Sigmoid colon (tissue), 7 donors: Measurements from ENCODE around the gene CHRNA4. TPM values are rescaled to one million over a fixed set of nuclear protein-coding genes. Genes with fewer than 3 reads are reported as not detected.

Experiments used
- DNase-seq: peaks from one replicate; pipeline ENCODE4 v3.0.0-alpha.2; 2019
- H3K27ac ChIP-seq, 4 donors: fragments of 200-600 bp; sonication (generic); one replicate each; pipeline ENCODE4 v1.5.1; 2016 to 2019; ENCODE audit warnings: mild to moderate bottlenecking in 1 of 4
- H3K27me3 ChIP-seq, 3 donors: fragments of 200-600 bp; sonication (generic); one replicate each; pipeline ENCODE4 v1.5.1; 2019; ENCODE audit warnings: mild to moderate bottlenecking in 1 of 3
- H3K36me3 ChIP-seq, 4 donors: fragments of 200-600 bp; sonication (generic); one replicate each; pipeline ENCODE4 v1.5.1; 2016 to 2019
- H3K4me1 ChIP-seq, 4 donors: fragments of 200-600 bp; sonication (generic); one replicate each; pipeline ENCODE4 v1.5.1; 2017 to 2019
- H3K4me3 ChIP-seq, 4 donors: fragments of 200-600 bp; sonication (generic); one replicate each; pipeline ENCODE4 v1.5.1; 2017 to 2019; ENCODE audit warnings: mild to moderate bottlenecking in 2 of 4, moderate library complexity in 1 of 4
- H3K9me3 ChIP-seq, 4 donors: fragments of 200-600 bp in 3 of 4; sonication (generic) in 3 of 4; one replicate each; pipeline versions ENCODE4 v1.5.1 to v1.6.1; 2013 to 2019
- EP300 ChIP-seq, 4 donors: sonication (generic); formaldehyde crosslinking; IDR thresholded peaks; one replicate each; pipeline ENCODE4 v1.6.1; 2017; ENCODE audit warnings: antibody characterized with exemption in 4 of 4
- POLR2A ChIP-seq, 2 donors: fragments of 450-650 bp; IDR thresholded peaks; one replicate each; pipeline ENCODE4 v1.6.1; 2016; ENCODE audit warnings: antibody characterized with exemption in 2 of 2, mild to moderate bottlenecking in 2 of 2, moderate library complexity in 2 of 2
- POLR2AphosphoS5 ChIP-seq, 4 donors: sonication (generic); formaldehyde crosslinking; IDR thresholded peaks; one replicate each; pipeline ENCODE4 v1.6.1; 2017; ENCODE audit warnings: antibody characterized with exemption in 4 of 4
- WGBS, 2 donors: extraction: QIAGEN DNeasy Blood & Tissue Kit; methylation state at CpG; one replicate each; pipeline ENCODE4 v1.1.7; 2013; 5-methylcytosine and 5-hydroxymethylcytosine counted together
- intact Hi-C: fragments of 100-400 bp; cut with DNase I; formaldehyde crosslinking; loops from one replicate; pipeline ENCODE4 v1.15.1; 2023
- polyA plus RNA-seq, 3 donors: library from polyadenylated mRNA; stranded (reverse); fragments of 200-250 nt; gene quantifications; one replicate each; pipeline ENCODE4 v1.2.3, GENCODE V29; 2013
- total RNA-seq, 4 donors: library from RNA; depleted of rRNA; stranded (reverse); fragments of >200 nt; gene quantifications; one replicate each; pipeline ENCODE4 v1.1.0, GENCODE V29; 2016
- TF ChIP-seq, protein P1 (sequence below), 4 experiments: fragments of 450-650 bp in 3 of 4; fragments of 200-600 bp in 1 of 4; IDR thresholded peaks; one replicate each; pipeline ENCODE4 v1.5.1; 2016 to 2019; ENCODE audit warnings: antibody characterized with exemption in 4 of 4, mild to moderate bottlenecking in 3 of 4, moderate library complexity in 2 of 4
- donor health status: healthy with polysubstance abuse.
- donor health status: Bipolar disorder and iron deficiency.
- donor health status: healthy.

Gene CHRNA4
- total and polyA plus RNA-seq, 7 donors, result 0.07 to 1.1 TPM; not detected in 5

DNA sequence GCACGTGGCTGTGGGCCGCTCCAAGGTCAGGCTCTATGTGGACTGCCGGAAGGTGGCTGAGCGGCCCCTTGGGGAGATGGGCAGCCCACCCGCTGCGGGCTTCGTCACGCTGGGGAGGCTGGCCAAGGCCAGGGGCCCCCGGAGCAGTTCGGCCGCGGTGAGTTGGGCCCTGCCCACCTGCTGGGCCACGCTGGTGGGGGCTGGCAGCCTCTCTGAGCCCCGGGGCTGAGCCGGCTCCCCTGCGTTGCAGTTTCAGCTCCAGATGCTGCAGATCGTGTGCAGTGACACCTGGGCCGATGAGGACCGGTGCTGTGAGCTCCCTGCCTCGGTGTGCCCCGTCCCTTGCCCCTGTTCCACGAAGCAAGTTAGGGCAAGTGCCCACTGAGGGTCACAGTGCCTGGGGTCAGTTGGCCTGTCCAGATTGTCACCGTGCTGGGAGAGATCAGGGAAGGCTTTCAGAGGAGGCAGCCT, 41.1 kb downstream of the CHRNA4 start:
- DNase-seq, result peak; percentile 46
- Histone ChIP-seq H3K4me1 (peaks cover 0 to 7% (median 0%) of the 10 kb centered on the region in 4 donors), H3K27ac (no peak overlapping the region), H3K4me3 (no peak overlapping the region), H3K36me3 (no peaks in the 10 kb centered on the region), H3K27me3 (peaks cover 0 to 40% (median 3%) of the 10 kb centered on the region in 3 donors), H3K9me3 (no peaks in the 10 kb centered on the region)
- TF ChIP-seq, protein P1, sequence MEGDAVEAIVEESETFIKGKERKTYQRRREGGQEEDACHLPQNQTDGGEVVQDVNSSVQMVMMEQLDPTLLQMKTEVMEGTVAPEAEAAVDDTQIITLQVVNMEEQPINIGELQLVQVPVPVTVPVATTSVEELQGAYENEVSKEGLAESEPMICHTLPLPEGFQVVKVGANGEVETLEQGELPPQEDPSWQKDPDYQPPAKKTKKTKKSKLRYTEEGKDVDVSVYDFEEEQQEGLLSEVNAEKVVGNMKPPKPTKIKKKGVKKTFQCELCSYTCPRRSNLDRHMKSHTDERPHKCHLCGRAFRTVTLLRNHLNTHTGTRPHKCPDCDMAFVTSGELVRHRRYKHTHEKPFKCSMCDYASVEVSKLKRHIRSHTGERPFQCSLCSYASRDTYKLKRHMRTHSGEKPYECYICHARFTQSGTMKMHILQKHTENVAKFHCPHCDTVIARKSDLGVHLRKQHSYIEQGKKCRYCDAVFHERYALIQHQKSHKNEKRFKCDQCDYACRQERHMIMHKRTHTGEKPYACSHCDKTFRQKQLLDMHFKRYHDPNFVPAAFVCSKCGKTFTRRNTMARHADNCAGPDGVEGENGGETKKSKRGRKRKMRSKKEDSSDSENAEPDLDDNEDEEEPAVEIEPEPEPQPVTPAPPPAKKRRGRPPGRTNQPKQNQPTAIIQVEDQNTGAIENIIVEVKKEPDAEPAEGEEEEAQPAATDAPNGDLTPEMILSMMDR (IDR thresholded peaks at IDR 0.05), result no peak
- TF ChIP-seq POLR2A (IDR thresholded peaks at IDR 0.05), result no peak
- 79 to 86% methylated on average over 23 of the region's 23 CpGs for WGBS, 2 donors
- intact Hi-C loops, result no loop called here

DNA sequence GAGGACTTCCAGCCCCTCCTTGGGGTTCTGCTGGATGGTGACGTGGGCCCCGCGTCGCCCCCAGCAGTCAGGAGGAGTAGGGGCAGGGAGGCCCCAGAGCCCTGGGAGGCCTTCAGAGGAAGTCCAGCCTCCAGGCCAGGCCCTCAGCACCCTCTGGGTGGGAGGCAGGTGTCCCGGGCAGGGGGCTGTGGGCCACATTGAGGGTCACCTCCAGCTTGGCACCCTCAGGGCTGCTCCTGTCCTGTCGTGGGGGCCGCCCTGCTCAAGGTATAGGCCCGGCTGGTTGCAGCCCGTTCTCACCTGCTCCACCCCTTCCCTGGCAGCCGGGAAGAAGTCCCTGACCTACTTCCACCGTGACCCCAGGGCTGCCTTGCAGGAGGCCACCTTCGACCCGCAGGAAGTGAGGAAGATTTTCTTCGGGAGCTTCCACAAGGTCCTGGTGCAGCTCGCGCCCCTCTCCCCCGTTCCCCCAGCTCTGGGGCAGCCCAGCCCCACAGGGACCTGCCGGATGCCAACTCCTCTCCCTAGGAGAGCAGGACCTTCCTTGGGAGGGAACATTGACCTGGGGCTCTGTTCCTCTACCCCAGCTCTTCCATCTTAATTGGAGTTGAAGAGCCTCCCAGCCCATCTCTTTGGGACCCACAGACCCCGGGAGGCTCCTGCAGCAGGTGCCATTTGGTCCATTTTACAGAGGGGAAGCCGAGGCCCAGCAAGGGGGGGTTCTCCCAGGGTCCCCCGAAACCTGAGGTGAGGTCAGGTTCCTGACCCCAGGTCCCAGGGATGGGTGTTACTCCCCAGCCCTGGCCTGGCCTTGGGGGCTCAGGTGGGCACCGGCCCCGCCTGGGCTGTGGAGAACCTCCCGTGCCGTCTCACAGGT, 41.7 kb downstream of the CHRNA4 start:
- TF ChIP-seq POLR2AphosphoS5 (IDR thresholded peaks at IDR 0.05) (no peak), EP300 (IDR thresholded peaks at IDR 0.05) (no peak), POLR2A (IDR thresholded peaks at IDR 0.05) (no peak)
- TF ChIP-seq, protein P1 (IDR thresholded peaks at IDR 0.05), result no peak
- Histone ChIP-seq H3K36me3 (no peaks in the 10 kb centered on the region), H3K27me3 (peaks cover 0 to 33% (median 3%) of the 10 kb centered on the region in 3 donors), H3K27ac (no peak overlapping the region), H3K4me3 (no peak overlapping the region), H3K9me3 (no peaks in the 10 kb centered on the region), H3K4me1 (peaks cover 0 to 7% (median 0%) of the 10 kb centered on the region in 4 donors)
- DNase-seq, result peak; percentile 63
- intact Hi-C loops, result no loop called here
- WGBS, 2 donors, result 69 to 80% methylated on average over 25 of the region's 25 CpGs

DNA sequence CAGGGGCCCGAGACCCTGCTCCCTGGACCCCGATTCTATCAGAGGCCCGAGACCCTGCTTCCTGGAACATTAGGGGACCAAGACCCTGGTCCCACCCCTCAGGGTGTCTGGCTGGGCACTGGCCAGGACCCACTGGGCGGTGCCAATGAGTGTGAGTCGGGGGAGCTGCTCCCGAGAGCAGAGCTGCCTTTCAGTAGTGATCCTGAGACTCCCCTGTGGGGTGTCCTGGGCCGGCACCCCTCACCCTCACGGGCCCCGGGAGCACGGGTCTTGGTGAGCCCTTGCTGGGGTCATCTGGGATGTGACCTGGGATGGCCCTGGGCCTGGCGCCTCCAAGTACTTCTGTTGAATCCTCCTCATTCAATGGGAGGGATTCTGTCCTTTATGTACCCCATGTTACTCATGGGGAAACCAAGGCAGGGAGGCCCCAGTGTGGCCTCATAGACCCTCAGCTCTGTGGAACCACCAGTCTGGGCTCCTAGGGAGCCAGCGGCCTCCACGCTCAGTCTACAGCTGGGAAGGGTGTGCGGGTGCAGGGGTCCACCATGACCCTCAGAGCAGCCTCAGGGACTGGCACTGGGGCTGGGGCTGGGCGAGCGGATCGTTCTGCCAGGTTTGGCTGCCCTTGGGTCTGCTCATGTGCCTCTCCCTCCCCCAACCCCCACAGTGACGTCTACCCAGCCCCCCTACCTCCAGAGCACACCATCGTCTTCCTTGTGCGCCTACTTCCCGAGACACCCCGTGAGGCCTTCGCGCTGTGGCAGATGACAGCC, 42.6 kb downstream of the CHRNA4 start:
- WGBS, 2 donors, result 82 to 88% methylated on average over 24 of the region's 24 CpGs
- peak; percentile 40 for DNase-seq
- TF ChIP-seq, protein P1 (IDR thresholded peaks at IDR 0.05), result no peak
- no peak for TF ChIP-seq POLR2AphosphoS5 (IDR thresholded peaks at IDR 0.05)
- no peak for TF ChIP-seq POLR2A (IDR thresholded peaks at IDR 0.05)
- no peak for TF ChIP-seq EP300 (IDR thresholded peaks at IDR 0.05)
- Histone ChIP-seq H3K27ac (no peak overlapping the region), H3K9me3 (no peaks in the 10 kb centered on the region), H3K4me3 (no peak overlapping the region), H3K27me3 (peaks cover 0 to 32% (median 3%) of the 10 kb centered on the region in 3 donors), H3K36me3 (no peaks in the 10 kb centered on the region), H3K4me1 (peaks cover 0 to 7% (median 0%) of the 10 kb centered on the region in 4 donors)
- intact Hi-C loops, result no loop called here

DNA sequence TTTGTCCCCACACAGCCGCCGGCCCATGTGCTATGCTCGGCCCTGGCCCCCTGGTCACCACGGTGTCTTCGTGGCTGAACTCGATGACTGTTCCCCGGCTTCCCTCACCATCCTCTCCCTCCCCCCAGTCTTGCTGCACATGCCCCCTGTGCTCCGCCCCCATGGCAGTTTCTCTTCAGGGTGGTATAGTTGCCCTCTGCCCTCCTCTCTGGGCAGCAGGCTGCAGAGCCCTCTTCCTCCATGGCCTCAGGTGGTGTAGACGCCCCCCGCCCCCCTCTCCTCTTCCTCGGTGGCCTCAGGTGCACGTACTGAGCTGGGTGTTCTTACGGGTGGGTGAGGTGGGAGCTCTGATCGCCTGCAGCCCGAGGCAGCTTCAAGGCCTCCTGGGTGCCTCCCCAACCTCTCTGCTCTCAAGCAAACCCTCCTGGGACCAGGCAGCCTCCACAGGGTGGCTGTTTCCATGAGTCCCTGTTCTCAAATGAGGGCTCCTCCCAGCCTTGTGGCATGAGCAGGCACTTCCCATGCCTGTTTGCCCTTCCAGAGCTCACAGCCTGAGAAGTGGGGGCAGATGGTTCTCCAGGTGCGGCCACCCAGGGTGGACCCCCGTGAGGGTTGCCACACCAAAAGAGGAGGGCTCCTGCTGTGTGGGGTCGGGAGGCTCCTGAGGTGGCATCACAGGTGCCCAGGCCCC, 43.4 kb downstream of the CHRNA4 start:
- intact Hi-C loops, result no loop called here
- Histone ChIP-seq H3K27me3 (peaks cover 0 to 32% (median 3%) of the 10 kb centered on the region in 3 donors), H3K9me3 (no peaks in the 10 kb centered on the region), H3K4me3 (no peak overlapping the region), H3K4me1 (peaks cover 0 to 7% (median 0%) of the 10 kb centered on the region in 4 donors), H3K36me3 (no peaks in the 10 kb centered on the region), H3K27ac (no peak overlapping the region)
- DNase-seq, result peak; percentile 57
- TF ChIP-seq, protein P1 (IDR thresholded peaks at IDR 0.05), result no peak
- TF ChIP-seq EP300 (IDR thresholded peaks at IDR 0.05), result no peak
- TF ChIP-seq POLR2A (IDR thresholded peaks at IDR 0.05), result no peak
- no peak for TF ChIP-seq POLR2AphosphoS5 (IDR thresholded peaks at IDR 0.05)
- WGBS, 2 donors, result 75 to 82% methylated on average over 18 of the region's 18 CpGs
